NCI-H446 (cell line): Measurements from ENCODE around the gene PELI1.
"Not testable (repeated sequence)": the region's sequence is repeated elsewhere in the genome, so short reads cannot be mapped to it uniquely, and the experiment has no call there.

Experiments
- DNase-seq, 2 experiments: peaks; one replicate each; lab custom pipeline; 2025; lab: John Stamatoyannopoulos, UW

PELI1 gene

GRCh38 chr2:64085936-64086335, 58.3 kb downstream of the PELI1 start:
- no peak for DNase-seq

DNA sequence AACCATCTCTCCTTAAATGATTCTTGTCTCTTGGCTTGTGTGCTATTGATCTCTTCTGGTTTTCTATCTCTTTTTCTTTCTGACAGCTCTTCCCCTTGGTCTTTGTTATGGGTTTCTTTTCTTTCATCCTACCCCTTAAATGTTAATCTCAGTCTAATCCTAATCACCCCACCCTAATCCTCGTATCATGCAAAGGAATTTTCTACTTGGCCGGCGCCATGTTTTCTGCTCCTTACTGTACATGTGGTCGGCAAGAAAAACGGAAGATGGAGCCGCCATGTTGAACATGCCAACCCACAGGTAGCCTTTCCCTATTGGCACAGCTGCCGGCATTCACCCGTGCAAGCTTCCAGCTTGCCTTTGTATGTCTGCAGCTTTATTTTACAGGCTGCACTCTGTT, 63.2 kb downstream of the PELI1 start:
- DNase-seq = no peak

GRCh38 chr2:64080179-64080578, 64.0 kb downstream of the PELI1 start:
- no peak for DNase-seq

DNA sequence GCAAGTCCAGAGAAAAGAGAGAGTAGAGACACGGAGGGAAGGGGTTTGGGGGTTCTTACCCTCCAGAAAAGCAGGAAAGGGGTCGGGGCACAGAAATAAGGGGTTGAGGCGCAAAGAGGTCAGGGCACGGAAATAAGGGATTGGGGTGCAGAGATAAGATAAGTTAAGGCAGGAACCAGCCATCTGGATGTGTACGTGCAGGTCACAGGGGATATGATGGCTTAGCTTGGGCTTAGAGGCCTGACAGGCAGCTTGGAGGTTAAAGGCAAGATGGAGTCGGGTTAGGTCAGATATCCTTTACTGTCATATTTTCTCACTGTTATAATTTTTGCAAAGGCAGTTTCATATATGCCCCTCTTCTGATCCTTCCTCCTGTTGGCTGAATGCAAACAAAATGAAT, 64.5 kb downstream of the PELI1 start:
- DNase-seq = not testable (repeated sequence)

- not testable (repeated sequence) for DNase-seq
Observed at GRCh38 chr2:64076828-64077227, 67.4 kb downstream of the PELI1 start.

- DNase-seq = not testable (repeated sequence)
Observed at GRCh38 chr2:64074616-64075015, 69.6 kb downstream of the PELI1 start.

DNA sequence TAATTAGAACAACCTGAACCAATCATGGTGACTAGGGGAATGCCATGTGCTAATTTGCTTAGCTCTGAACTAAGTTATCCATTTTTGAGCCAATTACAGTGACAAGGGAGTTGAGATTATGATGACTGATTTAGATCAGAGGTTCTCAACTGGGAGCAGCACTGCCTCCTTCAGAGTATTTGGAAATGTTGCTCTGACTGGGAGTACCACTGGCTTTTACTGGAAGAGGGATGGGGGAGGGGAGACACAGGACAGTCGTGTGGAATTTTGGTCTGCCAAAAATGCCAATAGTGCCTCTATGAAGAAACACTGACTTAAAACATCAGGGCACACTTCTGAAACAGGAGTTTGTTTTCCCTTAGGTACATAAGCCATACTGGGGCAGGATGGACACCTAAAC, 76.9 kb downstream of the PELI1 start:
- DNase-seq = no peak

DNA sequence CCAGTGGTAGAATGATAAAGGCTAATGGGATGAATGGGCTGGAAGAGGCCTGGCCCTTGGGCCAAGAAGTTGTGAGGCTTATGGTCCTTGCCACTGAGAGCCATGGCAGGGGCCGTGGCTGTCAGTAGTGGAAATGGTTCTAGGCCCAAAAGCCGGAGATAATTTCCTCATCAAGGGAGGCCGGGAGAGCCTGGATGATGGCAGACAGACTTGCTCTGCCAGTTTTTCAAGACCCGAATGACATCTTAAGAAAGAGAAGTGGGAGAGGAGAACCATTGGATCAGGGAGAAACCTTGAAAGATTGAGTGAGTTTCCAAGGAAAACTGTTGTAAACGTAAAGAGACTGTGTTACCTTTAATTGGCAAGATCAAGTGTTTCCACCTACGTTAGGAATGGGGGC, 78.7 kb downstream of the PELI1 start:
- DNase-seq = no peak

DNA sequence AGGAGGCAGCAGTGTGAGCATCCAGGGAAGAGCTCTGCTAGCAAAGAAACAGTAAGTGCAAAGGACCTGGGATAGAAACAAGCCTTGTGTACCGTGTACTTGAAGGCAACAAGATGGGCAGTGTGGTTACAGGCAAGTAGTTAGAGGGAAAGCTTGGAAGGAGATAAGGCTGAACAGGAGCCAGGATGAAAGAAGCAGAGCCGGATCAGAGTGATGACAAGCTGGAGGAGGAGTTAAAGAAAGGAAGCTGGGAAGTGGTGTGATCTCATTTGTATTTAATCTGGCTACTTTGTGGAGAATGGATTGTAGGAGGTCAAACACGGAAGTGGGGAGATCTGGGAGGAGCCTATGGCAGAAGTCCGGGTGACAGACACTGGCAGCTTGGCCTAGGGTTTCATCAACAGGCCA, 80.3 kb downstream of the PELI1 start:
- DNase-seq = no peak

DNA sequence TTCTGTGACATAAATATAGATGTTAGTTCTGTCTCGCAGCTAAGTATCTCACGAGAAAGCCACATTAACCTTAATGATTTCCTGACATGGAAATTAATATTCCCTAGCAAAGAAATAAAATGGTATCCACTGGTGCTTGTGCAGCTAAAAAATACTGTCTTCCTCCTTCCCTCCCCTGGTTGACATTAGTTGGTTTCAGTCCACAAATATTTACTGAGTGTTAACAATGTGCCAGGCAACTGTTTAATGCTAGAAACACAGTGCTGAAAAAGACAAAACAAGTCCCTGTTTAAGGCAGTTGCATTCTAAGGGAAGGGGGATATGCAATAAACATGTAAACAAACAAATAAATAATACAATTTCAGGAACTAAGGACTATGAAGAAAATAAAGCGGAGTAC, 80.8 kb downstream of the PELI1 start:
- DNase-seq = no peak

DNA sequence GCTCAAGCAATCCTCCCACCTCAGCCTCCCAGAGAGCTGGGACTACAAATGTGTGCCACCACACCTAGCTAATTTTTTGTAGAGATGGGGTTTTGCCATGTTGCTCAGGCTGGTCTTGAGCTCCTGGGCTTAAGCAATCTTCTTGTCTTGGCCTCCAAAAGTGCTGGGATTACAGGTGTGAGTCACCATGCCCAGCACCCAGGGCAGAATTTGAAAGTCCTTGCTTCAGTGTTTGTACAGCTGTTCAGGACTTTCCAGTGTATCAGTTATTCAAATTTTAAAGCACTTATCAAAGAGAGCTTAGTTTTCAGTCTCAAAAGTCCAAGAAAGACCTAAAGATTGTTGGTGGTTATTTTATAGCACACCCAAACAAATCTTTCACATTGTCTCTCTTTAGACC, 81.4 kb downstream of the PELI1 start:
- DNase-seq = no peak

- no peak for DNase-seq
Observed at GRCh38 chr2:64059270-64059669, 85.0 kb downstream of the PELI1 start.

- DNase-seq = no peak
Observed at GRCh38 chr2:64056021-64056420, 88.2 kb downstream of the PELI1 start.

GRCh38 chr2:64054161-64054915, 89.9 kb downstream of the PELI1 start:
- no peak for DNase-seq

- DNase-seq = no peak
Observed at GRCh38 chr2:64052463-64053241, 91.6 kb downstream of the PELI1 start.

GRCh38 chr2:64049633-64050220, 94.5 kb downstream of the PELI1 start:
- DNase-seq = peak; percentile 33 to 67

GRCh38 chr2:64045938-64046337, 98.3 kb downstream of the PELI1 start:
- no peak for DNase-seq
